ENCODE data around the gene SSUH2. TPM values are rescaled to one million over a fixed set of nuclear protein-coding genes. Genes with fewer than 3 reads are reported as not detected.

The SSUH2 gene
- total and polyA plus RNA-seq, 9 of the 15 experiments (the other 6 are each of a cell fraction or from before 2014, with no cell fraction given) = 0.04 to 0.17 (median 0.04) TPM; not detected in 6

DNA sequence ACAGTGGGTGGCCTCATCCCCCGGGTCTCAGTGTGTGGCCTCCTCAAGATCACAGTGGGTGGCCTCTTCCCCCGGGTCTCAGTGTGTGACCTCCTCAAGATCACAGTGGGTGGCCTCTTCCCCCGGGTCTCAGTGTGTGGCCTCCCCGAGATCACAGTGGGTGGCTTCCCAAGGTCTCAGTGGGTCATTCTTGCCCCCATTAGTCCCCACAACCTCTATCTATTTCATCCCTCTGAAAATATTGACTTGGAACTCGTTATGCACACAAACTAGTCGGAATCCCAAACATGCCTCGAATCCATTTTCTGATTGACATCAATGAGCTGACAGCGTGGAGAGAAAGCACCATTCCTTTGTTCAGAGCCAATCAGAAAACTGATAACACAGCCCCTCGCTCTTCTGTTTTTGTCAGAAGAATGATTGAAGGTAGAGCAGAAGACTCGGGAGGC lies 10.8 kb upstream of the SSUH2 start:
- no peak overlapping the region for H3K27ac ChIP-seq (ENCODE audit: extremely low read depth, low read depth, low read length)
- no peak overlapping the region for H3K9ac ChIP-seq (ENCODE audit: insufficient read depth in 1 of 2, low read depth in 2 of 2, low read length in 2 of 2)
- no peaks in the 10 kb centered on the region for H3K79me2 ChIP-seq (ENCODE audit: control insufficient read depth, insufficient read depth, low read length)
- ChIA-PET CTCF (ENCODE audit: low intra/inter-chr PET ratio) (no interaction called here), POLR2A (no interaction called here)
- peaks cover 2% of the 10 kb centered on the region for H3K9me1 ChIP-seq (ENCODE audit: control insufficient read depth, insufficient read depth, low read length)
- no peak overlapping the region for H3K4me3 ChIP-seq
- ATAC-seq (no peak), DNase-seq (ENCODE audit: extremely low read depth in 1 of 4, low spot score in 3 of 4) (no peak), FAIRE-seq (no peak)
- no peaks in the 10 kb centered on the region for H3K36me3 ChIP-seq (ENCODE audit: control insufficient read depth, insufficient read depth, low read length)
- 0 out of 2 replicates have a peak, but pooled peaks cover 3% of the 10 kb centered on the region for H4K20me1 ChIP-seq (replicated peaks; ENCODE audit: control insufficient read depth, insufficient read depth, low read length)
- intact Hi-C loops (cut with micrococcal nuclease) (no loop called here), in situ Hi-C loops (cut with MboI) (no loop called here)
- no TSS peak for BruUV-seq (replicated peaks)
- no peaks in the 10 kb centered on the region for H3K4me1 ChIP-seq (replicated peaks in 1 of 2; ENCODE audit: control insufficient read depth in 2 of 2, insufficient read depth in 2 of 2, low read length in 2 of 2)
- no peak overlapping the region for H2AFZ ChIP-seq (ENCODE audit: low read depth, low read length)
- WGBS (ENCODE audit: insufficient coverage, low coverage, missing lambda C conversion rate) = under 1% methylated on average over 10 of the region's 10 CpGs
- H3K4me2 ChIP-seq (ENCODE audit: insufficient read depth, low read length) = no peak overlapping the region
- peaks cover 7 to 59% of the 10 kb centered on the region in 2 experiments; a peak in 4 of 5 replicates for H3K27me3 ChIP-seq (ENCODE audit: control insufficient read depth in 2 of 2, insufficient read depth in 2 of 2, low read length in 2 of 2)
- H3K9me3 ChIP-seq (replicated peaks; ENCODE audit: control insufficient read depth, insufficient read depth, low read depth, low read length) = no peaks in the 10 kb centered on the region
- TF ChIP-seq ZNF347 (CRISPR knock-in tag; IDR thresholded peaks at IDR 0.05; ENCODE audit: low read depth) (no peak), SETDB1 (IDR thresholded peaks at IDR 0.05; ENCODE audit: low read length) (no peak), SRSF3 (IDR thresholded peaks at IDR 0.05; ENCODE audit: insufficient read depth, low read length) (no peak), SOX6 (IDR thresholded peaks at IDR 0.05) (no peak), TEAD1 (CRISPR knock-in tag; IDR thresholded peaks at IDR 0.05) (no peak), SLC30A9 (CRISPR knock-in tag; IDR thresholded peaks at IDR 0.05) (no peak), ZNF316 (IDR thresholded peaks at IDR 0.05) (no peak), COPS2 (conservative IDR thresholded peaks at IDR 0.05) (no peak), ZSCAN32 (CRISPR knock-in tag; IDR thresholded peaks at IDR 0.05) (no peak), TCFL5 (CRISPR knock-in tag; conservative IDR thresholded peaks at IDR 0.05) (no peak)
- TF ChIP-seq, protein P1, sequence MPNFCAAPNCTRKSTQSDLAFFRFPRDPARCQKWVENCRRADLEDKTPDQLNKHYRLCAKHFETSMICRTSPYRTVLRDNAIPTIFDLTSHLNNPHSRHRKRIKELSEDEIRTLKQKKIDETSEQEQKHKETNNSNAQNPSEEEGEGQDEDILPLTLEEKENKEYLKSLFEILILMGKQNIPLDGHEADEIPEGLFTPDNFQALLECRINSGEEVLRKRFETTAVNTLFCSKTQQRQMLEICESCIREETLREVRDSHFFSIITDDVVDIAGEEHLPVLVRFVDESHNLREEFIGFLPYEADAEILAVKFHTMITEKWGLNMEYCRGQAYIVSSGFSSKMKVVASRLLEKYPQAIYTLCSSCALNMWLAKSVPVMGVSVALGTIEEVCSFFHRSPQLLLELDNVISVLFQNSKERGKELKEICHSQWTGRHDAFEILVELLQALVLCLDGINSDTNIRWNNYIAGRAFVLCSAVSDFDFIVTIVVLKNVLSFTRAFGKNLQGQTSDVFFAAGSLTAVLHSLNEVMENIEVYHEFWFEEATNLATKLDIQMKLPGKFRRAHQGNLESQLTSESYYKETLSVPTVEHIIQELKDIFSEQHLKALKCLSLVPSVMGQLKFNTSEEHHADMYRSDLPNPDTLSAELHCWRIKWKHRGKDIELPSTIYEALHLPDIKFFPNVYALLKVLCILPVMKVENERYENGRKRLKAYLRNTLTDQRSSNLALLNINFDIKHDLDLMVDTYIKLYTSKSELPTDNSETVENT (CRISPR knock-in tag; IDR thresholded peaks at IDR 0.05) = no peak
- TF ChIP-seq, protein P2, sequence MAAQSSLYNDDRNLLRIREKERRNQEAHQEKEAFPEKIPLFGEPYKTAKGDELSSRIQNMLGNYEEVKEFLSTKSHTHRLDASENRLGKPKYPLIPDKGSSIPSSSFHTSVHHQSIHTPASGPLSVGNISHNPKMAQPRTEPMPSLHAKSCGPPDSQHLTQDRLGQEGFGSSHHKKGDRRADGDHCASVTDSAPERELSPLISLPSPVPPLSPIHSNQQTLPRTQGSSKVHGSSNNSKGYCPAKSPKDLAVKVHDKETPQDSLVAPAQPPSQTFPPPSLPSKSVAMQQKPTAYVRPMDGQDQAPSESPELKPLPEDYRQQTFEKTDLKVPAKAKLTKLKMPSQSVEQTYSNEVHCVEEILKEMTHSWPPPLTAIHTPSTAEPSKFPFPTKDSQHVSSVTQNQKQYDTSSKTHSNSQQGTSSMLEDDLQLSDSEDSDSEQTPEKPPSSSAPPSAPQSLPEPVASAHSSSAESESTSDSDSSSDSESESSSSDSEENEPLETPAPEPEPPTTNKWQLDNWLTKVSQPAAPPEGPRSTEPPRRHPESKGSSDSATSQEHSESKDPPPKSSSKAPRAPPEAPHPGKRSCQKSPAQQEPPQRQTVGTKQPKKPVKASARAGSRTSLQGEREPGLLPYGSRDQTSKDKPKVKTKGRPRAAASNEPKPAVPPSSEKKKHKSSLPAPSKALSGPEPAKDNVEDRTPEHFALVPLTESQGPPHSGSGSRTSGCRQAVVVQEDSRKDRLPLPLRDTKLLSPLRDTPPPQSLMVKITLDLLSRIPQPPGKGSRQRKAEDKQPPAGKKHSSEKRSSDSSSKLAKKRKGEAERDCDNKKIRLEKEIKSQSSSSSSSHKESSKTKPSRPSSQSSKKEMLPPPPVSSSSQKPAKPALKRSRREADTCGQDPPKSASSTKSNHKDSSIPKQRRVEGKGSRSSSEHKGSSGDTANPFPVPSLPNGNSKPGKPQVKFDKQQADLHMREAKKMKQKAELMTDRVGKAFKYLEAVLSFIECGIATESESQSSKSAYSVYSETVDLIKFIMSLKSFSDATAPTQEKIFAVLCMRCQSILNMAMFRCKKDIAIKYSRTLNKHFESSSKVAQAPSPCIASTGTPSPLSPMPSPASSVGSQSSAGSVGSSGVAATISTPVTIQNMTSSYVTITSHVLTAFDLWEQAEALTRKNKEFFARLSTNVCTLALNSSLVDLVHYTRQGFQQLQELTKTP (IDR thresholded peaks at IDR 0.05; ENCODE audit: low read depth in 1 of 2, partially characterized antibody in 2 of 2) = no peak
- TF ChIP-seq, protein P3, sequence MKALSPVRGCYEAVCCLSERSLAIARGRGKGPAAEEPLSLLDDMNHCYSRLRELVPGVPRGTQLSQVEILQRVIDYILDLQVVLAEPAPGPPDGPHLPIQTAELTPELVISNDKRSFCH (CRISPR knock-in tag; IDR thresholded peaks at IDR 0.05) = no peak
- TF ChIP-seq, protein P3 (tag; IDR thresholded peaks at IDR 0.05) = no peak

Measured in K562 (cell line).